Adrenal gland (tissue), 5 donors: ENCODE results near the gene PACRG.

Experiments
- CTCF ChIP-seq, 6 experiments: fragments of 450-650 bp in 4 of 6; fragments of 200-600 bp in 2 of 6; sonication (generic) in 1 of 6; IDR thresholded peaks; 1 replicate in 5 of 6; 2 replicates in 1 of 6; pipeline versions ENCODE4 v1.5.1 to v1.8.0; 2016 to 2021; ENCODE audit warnings: antibody characterized with exemption in 6 of 6, mild to moderate bottlenecking in 2 of 6, moderate library complexity in 1 of 6
- POLR2A ChIP-seq, 2 donors: fragments of 450-650 bp; IDR thresholded peaks; one replicate each; pipeline ENCODE4 v1.6.1; 2017; ENCODE audit warnings: antibody characterized with exemption in 2 of 2, mild to moderate bottlenecking in 2 of 2, moderate library complexity in 1 of 2
- donor health status: DM: no; HTN: no; CAD: no.

- TF ChIP-seq CTCF (IDR thresholded peaks at IDR 0.05) (no peak), POLR2A (IDR thresholded peaks at IDR 0.05) (no peak)
Observed at GRCh38 chr6:163335671-163336545, 608.1 kb downstream of the PACRG start.
